Retinal pigment epithelial cell (primary cell): ENCODE measurements around the gene TATDN3.
"Not testable (repeated sequence)": the region's sequence is repeated elsewhere in the genome, so short reads cannot be mapped to it uniquely, and the experiment has no call there.

ENCODE experiments used
- DNase-seq: peaks from one replicate; pipeline ENCODE4 v3.0.0-alpha.2; 2010; ENCODE audit warnings: low read depth
- H3K4me3 ChIP-seq: 2 replicates; pipeline ENCODE4 v1.5.1; 2011; ENCODE audit warnings: mild to moderate bottlenecking, low read length, control low read depth, moderate library complexity
- CTCF ChIP-seq: conservative IDR thresholded peaks from 2 replicates; pipeline ENCODE4 v1.5.1; 2011; ENCODE audit warnings: low read depth, low read length, control low read depth, inconsistent platforms

Gene TATDN3

GRCh38 chr1:212862111-212862690 is 70.5 kb downstream of the TATDN3 start:
- no peak overlapping the region for H3K4me3 ChIP-seq
- TF ChIP-seq CTCF, result no peak

GRCh38 chr1:212863345-212863744 is 71.7 kb downstream of the TATDN3 start:
- not testable (repeated sequence) for DNase-seq, H3K4me3 ChIP-seq

More at GRCh38 chr1:212862111-212862690, 70.5 kb downstream of the TATDN3 start:
- no peak for DNase-seq

- no peak for TF ChIP-seq CTCF
- no peak overlapping the region for H3K4me3 ChIP-seq
- DNase-seq, result no peak
Observed at GRCh38 chr1:212864201-212864600, 72.5 kb downstream of the TATDN3 start.
